HG02798 (cell line): ENCODE measurements around the gene MAL.

Experiments used
- ATAC-seq: cut with Tn5 transposase; IDR thresholded peaks from one replicate; pipeline ENCODE4 v1.9.1; 2021; ENCODE audit warnings: mild to moderate bottlenecking; ENCODE audit not compliant: unreplicated experiment, poor library complexity

The MAL gene

DNA sequence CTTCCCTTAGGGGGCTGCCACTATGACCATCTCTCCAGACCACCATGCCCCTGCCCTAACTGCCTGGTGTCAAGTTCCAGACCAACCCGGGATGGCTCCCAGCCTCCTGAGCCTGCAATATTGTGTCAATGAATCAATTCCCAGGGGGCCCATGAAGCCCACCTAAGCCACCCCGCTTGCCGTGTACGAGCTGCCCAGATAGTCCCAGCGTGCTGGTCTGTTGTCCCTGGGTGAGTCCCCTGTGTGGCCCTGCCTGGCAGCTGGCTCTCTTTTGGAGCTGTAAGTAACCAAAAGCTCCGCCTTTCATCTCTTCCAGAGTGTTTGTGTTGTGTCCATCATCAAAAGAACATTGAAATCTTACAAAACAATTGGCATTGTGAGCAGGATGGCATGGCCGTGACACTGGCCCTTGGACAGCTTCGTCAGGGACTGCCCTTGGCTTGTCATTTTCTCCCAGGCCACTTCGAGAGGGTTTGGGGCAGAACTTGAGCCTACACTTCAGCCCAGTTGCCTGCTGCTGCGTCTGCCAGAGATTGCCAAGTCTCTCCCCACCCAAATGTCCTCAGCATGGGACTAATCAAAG, 11.3 kb upstream of the MAL start:
- ATAC-seq: no peak

DNA sequence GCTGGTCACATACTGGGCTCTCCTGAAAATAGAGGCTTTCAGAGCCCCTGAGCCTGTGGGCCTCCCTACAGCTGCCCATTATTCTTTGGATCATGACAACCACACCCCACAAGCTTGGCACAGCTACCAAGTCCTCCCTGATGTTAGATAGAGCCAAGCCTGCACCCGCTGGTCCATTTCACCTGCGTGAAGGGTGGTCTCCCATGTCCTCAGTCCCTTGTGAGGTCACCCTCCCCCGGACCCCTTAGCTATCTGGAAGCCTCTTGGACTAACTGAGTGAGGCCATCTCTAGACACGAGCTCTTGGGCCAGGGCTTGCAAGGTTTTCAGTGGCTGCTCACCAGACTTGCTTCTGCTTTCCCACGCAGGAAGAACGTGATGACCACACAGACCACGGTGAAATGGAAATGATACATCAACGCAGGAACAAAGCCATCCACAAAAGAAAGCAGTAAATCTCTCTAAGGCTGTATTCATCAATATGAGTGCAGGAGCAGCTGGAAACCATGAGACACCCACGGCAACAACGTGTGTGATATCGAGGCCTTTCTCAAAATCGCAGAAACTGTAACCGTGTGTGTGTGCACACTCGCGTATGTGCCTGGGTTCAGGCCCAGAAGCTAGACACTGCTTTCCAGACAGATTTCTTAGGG, 10.1 kb upstream of the MAL start:
- ATAC-seq: no peak

DNA sequence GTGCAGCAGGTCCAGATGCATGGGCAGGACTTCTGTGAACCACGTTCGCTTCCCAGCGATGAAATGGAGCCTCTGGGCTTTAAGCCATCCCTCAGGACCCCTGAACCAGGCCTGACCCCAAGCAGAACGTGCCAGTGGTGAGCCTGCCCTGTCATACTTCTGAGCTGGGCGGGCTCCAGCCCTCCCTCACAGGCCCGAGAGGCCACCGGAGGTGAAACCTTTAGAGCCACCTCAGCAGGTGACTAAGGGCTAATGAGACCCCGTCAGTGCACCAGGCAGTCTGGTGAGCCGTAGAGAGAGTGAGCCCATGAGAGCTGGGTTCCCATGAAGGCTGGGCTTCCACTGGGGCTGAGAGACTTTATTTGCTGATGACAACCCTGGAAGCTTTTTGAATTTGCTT, 8.9 kb upstream of the MAL start:
- no peak for ATAC-seq

DNA sequence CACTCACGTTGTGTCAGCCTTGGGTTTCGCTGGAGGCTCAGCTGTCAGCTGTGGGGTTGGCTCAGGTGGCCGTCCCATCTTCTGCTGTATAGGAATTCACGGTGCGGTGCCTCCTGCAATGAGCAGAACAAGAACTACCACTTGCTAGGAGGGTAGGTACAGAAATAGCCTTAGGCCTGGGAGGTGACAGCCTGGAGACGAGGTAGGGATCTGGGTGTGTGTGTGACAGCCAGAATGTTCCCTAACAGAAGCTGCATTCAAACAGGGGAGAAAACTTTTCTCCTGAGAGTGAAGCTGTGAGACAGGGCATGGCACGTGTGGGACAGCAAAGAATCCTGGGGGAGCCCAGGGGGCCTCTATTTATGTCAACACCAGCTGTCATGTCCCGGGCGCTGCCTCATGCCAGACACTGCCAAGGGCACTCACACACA, 8.4 kb upstream of the MAL start:
- no peak for ATAC-seq

DNA sequence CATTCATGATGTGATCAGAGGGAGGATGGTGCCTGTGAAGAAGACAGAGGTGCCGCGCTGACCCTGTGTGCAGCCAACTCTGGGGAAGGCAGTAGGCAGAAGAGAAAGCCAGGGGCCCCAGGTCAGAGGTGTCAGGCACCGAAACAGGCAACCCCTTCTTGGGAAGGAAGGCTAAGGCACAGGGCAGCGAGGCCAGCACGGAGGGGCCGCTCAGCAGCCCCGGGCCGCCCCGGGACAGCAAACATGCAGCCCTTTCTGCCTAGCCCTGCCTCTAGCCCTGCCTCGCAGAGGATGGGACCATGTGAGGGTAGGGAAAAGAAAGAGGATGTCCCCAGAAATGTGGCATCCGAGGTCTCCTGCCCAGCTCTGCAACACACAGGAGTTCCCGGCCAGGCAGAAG, 7.7 kb upstream of the MAL start:
- ATAC-seq: no peak

DNA sequence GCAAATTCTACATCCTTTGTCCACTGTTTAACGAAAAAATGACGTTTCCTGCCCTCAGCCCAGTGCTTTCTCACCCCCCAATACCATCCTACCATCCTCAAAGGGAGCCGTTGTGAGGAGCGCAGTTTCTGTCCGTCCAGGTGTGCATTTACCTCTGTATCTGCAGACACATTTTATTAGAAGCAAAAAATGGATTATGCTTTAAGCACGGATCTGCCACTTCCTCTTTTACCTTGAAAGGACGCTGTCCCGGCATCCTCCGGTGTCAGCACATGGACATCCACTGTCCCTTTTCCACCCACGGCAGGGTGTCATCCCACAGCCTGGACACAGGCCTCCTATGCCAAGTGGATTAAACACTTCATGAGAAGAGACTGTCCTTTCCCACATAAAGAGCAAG, 7.2 kb upstream of the MAL start:
- ATAC-seq: no peak

DNA sequence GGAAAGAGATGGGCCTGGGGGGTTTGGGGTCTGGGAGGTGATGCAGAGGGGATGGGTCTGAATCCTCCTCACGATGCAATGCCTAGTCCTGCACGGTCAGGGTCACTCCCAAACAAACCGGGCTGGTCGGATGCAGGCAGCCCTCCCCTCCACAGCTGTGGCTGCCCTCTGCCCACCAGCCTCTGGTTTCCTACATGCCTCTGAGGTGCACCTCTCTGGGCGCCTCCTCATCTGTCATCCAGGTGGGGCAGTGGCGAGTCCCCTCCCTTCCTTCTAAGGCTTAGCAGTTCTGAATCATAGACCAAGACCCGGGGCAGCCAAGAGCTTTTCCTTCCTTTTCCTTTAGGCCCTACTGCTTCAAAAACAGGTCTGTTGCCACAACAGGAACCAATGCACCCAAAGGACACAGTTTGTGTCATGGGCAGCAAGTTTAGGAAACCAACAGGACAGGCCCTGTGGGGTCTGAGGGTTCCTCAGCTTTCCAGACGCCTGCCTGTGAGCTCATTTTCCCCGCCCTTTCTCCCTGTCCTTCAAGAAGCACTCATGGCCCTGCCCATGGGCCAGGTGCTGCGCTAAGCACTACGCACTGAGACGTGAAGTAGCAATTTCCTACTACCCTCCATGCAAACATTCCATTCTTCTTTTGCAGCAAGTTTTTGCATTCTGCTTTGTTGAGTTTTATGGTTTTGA, 6.5 kb upstream of the MAL start:
- ATAC-seq: no peak

DNA sequence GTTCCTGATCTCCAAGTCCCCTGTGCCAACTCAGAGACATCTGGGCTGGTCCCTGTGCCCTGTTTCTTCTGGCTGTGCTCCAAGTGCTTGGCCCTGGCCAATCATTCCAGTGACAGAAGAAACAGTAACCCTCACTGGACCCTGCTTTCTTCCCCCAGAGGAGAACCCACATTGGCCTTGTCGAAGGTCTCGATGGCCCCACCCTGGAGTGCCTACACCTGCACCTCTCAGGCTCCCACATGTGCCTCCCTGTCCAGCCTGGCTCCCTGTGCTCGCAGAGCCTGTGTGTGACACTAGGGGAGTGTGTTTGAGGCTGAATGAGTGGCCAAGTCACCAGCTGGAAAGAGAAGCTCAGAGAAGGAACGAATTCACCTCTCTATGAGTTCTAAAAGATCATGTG, 5.9 kb upstream of the MAL start:
- ATAC-seq: no peak

DNA sequence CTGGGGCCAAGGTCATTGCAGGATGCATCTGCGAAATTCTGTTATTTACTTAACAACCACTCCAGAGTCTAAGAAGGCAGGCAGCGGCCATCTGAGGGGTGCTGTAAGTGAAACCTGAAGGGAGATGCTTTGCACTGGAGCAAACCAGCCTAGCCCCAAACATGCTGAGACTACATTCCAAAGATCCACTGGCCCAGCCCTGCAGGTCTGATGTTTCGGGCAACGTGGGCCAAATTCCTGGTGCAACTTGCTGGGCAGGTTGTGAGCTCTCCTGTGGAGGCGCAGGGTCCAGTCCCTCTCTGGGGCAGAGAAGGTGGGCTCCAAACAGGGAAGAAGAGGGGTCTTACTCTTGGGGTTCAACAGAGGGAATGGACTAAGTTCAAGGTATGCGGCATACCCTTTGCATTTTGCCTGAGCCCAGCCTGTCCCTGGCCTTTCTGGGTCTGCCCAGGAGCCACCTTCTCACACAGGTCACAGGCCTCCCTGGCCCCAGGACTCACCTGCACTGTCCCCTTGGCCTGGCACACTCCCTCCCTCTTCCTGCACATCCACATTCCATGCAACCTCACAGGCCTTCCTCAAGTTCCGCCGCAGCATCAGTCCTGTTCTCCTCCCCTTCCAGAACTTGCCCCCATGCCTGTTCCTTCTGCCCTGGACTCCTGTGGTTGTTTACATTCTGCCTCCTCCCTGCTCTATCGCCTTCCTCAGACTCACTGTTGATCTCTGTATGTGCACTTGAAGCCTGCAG, 5.1 kb upstream of the MAL start:
- ATAC-seq: no peak

DNA sequence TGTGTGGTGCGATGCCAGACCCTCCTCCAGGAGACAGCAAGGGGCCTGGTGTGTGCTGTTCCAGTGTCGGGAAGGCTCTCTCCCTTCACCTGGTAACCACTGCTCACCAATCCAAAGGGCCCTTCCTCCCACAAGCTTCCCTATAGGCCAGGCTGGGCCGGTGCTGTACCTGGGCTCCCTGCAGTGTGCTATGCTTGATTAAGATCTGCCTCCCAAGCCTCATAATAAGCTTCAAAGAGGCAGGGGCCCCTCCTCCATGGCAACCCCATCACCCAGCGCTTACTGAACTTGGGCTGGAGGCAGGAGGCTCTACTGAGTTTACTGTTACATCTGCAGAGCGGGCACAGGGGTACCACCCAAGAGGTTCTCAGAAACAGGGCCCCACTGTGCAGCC, 4.5 kb upstream of the MAL start:
- no peak for ATAC-seq

DNA sequence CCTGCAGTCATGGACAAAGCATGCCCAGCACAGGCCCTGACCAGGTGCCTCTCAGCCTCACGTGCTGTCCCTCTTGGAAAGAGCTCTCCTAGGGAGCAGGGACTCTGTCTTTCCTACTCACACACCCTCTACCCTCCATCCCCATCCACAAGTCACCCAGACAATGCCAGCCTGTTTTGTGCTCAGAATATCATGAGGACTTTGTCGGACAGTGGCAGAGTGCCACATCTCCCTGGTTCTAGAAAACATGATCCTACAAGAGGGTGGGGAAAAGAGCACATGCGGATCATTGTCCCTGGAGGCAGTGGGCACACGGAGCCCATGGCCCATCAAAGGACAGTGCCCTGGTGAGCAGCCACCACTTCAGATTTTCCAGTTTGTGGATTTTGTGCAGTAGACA, 3.7 kb upstream of the MAL start:
- no peak for ATAC-seq

DNA sequence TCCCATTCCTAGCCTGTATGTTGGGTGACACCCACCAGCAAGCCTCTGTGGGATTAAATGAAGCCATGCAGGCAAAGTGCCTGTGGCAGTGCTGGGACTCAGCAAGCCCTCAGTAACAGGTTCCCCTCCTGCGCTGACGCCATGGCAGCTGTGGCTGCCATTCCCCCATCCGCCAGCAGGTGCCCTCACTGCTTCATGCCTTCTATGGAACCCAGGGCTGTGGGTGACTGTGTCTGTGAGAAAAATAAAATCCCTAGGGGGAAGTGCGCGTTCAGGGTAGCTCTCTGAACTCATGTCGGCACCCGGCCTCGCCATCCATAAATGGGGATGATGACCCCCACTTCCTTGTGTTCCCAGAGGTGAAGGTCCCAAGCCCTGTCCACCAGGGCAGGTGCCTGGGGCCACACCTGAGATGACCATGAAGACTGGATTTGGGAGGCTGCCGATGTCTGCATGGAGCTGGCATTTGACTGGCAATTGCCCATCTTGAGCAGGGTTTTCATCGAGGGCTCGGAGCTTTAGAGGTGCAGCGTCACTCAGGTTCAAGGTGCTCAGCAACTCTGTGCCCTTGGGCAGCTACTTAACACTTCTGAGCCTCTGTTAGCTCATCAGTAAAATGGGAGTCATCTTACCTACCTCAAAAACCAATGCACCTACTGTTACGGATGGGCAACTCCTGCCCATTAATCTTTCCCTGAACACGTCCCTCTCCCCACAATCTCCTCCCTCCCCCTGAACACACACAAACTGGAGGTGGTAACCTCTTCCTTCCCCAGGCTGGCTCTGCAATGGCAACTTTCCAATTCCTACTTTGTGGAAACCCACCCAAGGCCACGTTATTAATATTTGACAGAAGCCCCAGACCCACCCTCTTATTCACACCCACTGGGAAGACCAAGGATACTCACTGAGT, 2.9 kb upstream of the MAL start:
- peak; percentile 91 for ATAC-seq

DNA sequence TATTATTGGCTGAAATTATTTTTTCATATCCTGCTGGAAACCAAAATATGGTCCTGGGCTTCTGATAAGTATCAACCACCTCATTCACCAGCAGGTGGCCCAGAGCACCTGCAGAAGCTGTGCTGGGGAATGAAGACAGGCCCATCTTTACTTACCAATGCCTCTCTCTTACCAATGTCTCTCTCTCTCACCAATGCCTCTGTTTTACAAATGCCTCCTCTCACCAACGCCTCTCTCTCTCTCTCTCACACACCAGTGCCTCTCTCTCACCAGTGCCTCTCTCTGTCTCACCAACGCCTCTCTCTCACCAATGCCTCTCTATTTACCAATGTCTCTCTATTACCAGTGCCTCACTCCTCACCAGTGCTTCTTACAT, 2.3 kb upstream of the MAL start:
- peak; percentile 52 for ATAC-seq

DNA sequence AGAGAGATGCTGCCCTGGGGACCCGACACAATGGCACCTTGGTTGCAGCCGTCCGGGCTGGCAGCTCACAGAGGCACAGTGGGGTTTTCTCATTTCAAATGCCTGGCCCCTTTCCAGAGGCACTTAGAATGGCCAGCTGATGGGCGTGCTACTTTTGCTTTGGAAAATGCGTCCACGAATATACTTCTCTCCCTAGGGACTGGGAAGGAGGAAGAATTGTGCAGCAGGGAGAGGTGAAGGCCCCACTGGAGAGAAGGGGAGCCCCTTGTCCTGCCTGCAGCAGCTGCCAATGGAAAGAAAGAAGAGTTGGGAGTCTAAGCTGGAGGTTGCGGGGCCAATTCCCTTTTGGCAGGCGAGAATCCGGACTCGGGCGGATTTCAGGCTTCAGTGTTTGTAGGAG, 1.1 kb upstream of the MAL start:
- no peak for ATAC-seq

DNA sequence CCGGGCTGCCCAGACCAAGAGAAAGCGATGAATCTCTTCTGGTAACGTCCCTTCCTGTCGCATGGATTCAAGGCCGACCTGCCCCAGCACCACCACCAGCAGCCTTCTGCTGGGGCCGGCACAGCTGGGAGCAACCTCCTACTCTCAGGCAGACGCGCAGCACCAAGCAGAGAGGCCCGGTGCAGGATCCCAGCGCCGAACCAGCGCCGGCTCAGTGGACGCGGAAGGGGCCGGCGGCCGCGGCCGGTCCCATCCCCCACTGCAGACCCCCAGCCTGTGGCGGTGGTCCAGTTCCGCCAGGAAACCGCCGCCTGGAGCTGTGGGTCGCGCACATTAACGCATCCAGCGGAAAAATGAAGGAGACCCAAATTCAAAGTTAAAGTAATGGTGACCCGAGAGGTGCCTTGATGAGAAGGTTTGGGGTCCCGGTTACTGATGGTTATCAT, 525 bp upstream of the MAL start:
- ATAC-seq: no peak

DNA sequence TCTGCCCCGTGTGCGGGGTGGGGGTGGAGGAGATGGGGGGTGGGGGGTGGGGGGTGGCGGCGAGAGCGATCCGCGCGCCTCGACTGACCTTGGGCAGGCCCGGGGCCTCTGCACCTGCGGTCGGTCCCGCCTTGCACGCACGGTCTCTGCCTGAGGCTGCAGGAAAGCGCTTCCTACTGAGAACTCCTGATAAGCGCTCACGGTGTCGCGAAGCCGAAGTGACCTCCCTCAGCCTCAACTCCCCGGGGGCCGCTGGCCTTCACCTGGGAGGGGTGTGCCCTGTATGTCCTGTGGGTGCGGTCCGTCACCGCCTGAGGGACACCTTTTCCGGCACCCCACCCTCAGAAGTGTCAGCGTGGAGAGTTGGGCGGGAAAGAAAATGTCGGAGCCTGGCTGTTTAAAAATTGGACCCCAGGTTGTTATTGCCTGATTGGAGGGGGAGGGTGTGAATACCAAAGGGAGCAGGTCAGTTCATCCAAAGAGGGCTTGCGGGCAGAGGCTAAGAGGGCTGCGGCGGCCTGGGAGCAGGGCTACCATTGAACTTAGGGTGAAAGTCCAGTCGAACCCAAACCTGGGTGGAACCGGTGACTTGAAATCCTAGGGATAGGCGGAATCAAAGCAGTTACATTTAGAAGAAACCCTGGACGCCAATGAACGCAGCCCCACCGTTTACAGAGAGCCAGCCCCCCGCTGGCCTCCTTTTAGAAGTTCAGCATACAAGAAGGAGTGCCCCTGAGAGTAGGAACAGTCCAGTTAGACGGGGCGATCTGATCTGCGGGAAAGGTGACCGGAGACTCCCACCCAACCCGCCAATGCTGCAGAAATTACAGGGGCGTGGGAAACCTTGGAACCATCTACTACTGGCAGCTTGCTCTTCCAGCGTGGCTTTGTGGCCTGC, 1.2 kb downstream of the MAL start:
- no peak for ATAC-seq

DNA sequence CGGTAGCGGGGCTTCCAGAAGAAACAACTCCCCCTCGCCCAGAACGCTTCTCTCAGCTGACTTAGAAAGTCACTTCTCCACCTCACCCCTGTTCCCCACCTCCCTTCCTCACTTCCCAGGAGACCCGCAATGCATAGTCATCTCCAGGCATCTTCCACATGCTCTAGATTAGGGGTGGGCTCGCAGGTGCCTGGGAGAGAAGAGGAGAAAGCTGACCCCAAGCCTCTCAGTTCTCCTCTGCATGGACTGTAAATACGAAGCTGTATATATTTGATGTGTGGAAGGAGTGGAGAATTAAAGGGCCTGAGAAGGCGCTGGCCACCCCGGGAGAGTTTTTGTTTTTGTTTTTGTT, 1.8 kb downstream of the MAL start:
- ATAC-seq: no peak

DNA sequence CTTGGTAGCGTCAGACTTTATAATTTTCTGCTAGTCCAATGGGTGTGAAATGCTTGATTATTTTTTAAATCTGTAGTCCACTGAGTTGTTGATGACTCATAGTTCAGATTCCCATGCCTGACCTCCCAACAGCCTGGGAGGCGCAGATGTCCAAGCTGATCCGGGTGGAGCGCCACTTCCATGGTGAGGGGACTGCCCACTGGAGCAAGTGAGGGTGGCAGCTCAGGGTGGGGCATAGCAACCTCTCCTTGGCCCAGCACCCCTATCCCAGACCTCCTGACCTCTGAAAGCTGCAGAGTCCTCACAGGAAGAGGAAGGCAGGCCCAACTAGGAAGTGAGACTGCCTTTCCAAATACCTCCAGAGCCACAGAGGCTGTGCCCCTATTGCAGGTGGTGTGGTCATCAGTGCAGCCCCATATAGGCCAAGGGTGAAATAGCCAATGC, 4.4 kb downstream of the MAL start:
- no peak for ATAC-seq

DNA sequence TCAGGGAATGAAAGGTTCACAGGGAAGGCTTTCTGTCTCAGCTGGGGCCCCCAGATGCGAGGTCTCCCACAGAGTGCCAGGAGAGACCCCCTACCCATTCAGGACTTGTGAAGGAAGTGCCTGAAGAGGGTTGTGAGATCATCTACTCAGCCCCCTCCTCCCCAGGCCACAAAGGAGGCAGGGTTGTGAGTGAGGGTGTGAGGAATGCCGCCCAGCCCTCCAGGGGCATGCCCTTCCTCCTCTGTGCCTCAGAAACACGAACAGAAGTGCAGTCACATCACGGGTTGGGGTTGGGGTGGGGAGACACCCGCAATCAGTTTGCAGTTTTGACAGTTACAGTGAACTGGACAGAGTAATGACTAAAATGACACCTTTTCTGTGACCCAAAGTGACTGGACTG, 5.0 kb downstream of the MAL start:
- no peak for ATAC-seq
